HG02642 (cell line): ENCODE data around the gene SLC19A1.
"Not testable (repeated sequence)": the region's sequence is repeated elsewhere in the genome, so short reads cannot be mapped to it uniquely, and the experiment has no call there.

Source experiments
- ATAC-seq: cut with Tn5 transposase; IDR thresholded peaks from one replicate; pipeline ENCODE4 v1.9.1; 2021; ENCODE audit warnings: mild to moderate bottlenecking; ENCODE audit not compliant: unreplicated experiment, poor library complexity

Gene SLC19A1

DNA sequence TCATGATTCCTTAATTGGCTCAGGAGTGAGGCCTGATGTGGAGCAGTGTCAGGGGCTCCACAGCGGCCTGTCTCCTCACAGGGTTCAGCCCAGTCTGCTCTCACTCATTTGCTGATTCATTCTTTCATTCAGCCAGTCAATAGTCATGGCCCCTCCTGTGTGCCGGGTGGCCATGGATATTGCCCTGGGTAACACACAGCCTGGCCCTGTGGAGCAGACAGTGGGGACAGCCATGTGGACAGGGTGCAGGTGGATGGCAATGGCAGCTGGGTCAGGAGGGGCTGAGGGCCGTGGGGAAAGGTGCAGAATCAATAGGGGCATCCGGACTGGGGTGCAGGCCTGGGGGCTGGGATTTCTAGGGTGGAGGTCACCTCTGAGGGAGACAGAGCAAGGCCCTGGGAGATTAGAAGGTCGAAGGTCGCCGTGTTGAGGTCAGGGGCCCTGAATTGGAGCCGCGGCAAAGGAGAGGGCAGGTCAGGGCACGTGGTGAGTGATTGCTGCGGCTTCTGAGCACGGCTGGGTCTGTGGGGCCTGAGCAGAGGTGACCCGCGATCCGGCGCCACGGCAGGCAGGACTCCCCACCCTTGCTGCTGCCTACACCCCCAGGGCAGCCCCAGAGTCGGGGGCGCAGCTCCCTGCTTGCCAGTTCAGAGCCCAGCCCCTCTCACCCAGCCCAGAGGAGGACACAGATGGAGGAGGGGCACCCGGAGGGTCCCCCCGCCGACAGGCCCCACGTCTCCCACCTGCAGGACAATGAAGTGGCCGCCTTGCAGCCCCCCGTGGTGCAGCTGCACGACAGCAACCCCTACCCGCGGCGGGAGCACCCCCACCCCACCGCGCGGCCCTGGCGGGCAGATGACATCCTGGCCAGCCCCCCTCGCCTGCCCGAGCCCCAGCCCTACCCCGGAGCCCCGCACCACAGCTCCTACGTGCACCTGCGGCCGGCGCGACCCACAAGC is 33.4 kb downstream of the SLC19A1 start:
- no peak for ATAC-seq

DNA sequence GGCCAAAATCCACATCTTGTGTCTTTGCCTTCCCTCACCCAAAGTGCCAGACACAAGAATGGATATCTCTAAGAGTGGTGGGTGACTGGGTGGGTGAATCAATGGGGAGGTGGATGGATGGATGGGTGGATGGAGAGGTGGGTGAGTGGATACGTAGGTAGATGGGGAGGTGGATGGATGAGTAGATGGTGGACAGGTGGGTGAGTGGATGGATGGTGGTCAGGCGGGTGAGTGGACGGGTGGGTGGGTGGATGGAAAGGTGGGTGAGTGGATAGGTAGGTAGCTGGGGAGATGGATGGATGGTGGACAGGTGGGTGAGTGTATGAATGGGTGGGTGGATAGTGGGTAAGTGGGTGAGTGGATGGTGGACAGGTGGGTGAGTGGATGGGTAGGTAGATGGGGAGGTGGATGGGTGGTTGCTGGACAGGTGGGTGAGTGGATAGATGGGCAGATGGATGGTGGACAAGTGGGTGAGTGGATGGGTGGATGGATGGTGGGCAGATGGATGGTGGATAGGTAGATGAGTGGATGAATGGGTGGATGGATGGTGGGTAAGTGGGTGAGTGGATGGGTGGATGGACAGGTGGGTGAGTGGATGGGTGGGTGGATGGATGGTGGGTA is 34.2 kb downstream of the SLC19A1 start:
- no peak for ATAC-seq

DNA sequence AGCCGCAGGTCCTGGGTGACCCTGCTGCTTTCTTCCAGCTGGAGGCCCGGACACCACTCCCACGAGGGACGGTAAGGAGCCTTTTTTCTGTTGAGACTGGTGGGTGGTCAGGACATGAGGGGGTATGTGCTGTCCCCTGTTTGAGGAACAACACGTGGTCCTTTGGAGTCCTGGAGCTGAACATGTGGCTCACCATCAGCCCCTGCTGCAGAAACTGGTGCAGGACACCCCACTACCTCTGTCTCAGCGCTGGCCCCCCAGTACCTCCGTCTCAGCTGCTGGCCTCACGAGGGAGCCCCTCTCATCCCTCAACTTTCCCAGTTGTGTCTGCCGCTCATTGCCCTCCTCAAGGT is 34.7 kb downstream of the SLC19A1 start:
- no peak for ATAC-seq

DNA sequence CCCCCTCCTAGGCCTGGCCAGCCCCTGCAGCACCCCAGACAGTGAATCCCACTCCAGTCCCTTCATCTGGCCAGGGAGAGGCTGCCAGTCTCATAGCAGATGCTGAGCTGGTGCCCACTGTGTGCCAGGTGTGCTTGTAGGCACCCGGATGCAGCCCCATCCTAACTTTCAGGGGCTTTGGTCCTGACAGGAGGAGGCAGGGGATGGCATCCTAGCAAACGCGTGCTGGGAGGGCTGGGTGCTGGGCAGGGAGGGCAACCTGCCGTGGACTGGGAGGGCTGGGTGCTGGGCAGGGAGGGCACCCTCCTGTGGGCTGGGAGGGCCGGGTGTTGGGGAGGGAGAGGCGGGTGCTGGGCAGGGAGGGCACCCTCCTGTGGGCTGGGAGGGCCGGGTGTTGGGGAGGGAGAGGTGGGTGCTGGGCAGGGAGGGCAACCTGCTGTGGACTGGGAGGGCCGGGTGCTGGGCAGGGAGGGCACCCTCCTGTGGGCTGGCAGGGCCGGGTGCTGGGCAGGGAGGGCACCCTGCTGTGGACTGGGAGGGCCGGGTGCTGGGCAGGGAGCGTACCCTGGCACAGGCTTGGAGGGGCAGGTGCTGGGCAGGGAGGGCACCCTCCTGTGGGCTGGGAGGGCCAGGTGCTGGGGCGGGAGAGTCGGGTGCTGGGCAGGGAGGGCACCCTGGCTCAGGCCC is 35.3 kb downstream of the SLC19A1 start:
- no peak for ATAC-seq

DNA sequence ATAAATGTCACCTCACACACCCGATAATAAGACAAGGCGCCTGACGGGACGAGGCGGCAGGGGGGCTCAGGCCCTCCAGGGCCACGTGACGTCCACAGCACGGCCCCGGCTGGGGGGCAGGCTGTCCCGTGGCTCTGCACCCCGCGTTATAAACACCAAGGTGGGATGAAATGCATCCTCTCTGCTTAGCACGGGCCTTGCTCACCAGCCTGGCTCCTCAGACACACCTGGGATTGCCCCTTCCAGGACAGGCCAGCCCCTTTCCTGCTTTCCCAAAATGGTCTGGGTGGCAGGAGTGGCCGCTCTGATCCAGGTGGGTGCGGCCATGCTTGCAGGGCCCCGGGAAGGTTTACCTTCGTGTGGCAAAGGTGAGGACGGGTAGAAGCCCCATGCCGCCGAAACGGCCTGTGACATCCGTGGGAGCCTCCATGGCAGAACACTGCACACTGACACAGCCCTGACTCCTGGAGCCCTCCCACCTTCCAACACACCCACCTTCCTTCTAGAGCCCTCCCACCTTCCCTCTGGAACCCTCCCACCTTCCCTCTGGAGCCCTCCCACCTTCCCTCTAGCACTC is 35.9 kb downstream of the SLC19A1 start:
- ATAC-seq: no peak

DNA sequence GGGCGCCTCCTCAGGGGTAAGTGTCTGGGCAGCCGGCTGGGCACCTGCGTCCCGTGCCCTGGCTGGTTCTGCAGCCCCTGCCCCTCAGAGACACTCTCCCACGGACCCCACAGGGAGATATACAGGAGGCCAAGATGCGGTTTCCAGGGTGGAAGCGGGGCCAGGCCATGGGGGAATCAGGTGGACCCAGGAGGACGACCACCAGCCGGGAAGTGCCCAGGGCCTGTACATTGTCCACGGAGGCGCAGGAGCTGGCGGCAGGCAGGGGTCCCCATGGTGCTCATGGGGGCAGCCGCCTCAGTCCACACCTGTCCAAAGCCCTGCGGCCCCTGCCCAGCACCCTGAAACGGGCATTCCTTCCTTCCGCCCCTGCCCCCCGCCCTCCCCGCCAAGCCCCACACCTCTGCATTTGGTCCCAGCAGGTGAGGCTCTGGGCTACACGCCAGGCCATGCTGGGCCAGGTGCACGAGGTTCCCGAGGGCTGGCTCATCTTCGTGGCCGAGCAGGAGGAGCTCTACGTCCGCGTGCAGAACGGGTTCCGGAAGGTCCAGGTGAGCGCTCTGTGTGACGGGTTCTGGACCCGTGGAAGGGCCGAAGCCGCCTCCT is 36.7 kb downstream of the SLC19A1 start:
- no peak for ATAC-seq

DNA sequence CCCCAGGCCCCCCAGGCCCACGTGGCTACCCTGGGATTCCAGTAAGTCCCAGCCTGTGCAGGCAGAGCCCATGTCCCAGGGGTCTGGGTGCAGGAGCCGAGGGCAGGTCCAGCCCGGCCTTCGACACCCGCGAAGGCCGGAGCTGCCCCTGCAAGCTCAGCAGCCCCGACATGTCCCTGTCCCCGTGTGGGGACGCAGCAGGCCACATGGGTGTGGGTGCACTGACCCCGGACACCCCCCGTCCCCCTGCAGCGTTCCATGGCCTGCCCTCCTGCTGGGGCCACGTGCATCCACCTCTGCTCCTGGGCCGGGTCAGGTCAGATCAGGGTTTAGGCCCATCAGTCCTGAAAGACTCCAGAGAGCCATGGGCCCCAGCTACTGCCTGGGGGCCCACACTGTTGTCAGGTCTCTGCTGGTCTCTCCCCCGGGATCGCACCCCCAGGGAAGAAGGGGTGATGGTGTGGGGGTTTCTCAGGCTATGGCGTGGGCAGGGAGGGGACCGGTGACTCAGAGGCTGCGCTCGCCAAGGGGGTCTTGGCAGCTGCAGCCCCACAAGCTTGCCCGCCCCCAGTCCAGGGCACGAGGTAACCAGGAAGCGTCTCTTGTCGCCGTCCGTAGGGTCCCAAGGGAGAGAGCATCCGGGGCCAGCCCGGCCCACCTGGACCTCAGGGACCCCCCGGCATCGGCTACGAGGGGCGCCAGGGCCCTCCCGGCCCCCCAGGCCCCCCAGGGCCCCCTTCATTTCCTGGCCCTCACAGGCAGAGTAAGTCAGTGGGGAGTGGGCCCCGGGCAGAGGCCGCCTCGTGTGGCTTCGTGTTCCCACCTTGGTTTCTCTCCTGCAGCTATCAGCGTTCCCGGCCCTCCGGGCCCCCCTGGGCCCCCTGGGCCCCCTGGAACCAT is 37.5 kb downstream of the SLC19A1 start:
- ATAC-seq: no peak

DNA sequence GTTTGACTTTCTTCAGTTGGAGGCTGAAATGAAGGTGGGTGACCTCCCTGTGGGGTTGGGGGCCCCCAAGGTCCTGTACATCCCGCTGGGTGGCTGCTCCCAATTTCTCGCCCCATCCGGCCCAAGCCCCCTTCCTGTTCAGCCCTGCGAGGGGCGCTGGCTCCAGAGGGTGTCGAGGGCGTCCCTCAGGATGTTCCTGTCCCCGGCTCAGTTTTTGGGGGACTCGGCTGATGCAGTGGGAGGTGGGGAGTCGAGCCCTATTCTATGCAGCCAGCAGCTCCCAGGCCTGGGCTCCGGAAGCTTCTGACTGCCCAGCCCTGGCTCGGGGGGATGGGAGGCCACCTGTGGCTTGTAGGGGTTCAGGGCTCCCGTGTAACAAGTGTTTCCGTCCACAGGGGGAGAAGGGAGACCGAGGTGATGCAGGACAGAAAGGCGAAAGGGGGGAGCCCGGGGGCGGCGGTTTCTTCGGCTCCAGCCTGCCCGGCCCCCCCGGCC is 38.2 kb downstream of the SLC19A1 start:
- no peak for ATAC-seq

DNA sequence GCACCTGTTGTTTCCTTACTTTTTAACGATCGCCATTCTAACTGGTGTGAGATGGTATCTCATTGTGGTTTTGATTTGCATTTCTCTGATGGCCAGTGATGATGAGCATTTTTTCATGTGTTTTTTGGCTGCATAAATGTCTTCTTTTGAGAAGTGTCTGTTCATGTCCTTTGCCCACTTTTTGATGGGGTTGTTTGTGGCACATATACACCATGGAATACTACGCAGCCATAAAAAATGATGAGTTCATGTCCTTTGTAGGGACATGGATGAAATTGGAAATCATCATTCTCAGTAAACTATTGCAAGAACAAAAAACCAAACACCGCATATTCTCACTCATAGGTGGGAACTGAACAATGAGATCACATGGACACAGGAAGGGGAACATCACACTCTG is 39.0 kb downstream of the SLC19A1 start:
- ATAC-seq: not testable (repeated sequence)

DNA sequence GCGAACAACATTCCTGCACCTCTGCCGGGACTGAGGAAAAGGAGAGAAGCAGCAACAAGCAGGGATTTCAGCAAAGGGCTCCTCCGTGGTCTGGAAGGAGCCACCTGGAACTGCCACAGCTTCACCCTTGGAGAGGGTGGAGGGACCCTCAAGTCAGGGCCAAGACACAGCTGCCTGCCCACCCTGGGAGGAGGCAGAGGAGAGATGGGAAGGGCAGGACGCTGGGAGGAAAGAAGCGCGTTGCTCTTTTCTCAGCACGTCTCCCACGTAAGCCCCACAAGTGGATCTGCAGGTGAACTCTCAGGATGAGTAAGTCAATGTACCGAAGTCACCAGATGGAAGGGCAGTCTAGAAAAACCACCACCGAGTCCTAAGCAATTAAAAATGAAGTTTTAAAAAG is 39.6 kb downstream of the SLC19A1 start:
- ATAC-seq: no peak

DNA sequence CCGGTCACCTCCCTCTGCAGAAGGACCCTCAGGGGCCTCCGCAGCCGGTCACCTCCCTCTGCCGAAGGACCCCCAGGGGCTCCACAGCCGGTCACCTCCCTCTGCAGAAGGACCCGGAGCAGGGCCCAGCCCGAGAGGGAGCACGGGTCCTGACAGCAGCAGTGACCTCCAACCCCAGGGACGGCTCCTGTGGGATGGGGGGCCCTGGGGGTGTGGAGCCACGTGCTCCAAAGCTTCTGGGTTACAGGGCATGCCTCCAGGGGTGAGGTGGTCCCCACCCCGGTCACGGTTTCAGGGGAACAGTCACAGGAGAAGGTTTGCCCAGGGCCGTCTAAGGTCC is 40.3 kb downstream of the SLC19A1 start:
- no peak for ATAC-seq

DNA sequence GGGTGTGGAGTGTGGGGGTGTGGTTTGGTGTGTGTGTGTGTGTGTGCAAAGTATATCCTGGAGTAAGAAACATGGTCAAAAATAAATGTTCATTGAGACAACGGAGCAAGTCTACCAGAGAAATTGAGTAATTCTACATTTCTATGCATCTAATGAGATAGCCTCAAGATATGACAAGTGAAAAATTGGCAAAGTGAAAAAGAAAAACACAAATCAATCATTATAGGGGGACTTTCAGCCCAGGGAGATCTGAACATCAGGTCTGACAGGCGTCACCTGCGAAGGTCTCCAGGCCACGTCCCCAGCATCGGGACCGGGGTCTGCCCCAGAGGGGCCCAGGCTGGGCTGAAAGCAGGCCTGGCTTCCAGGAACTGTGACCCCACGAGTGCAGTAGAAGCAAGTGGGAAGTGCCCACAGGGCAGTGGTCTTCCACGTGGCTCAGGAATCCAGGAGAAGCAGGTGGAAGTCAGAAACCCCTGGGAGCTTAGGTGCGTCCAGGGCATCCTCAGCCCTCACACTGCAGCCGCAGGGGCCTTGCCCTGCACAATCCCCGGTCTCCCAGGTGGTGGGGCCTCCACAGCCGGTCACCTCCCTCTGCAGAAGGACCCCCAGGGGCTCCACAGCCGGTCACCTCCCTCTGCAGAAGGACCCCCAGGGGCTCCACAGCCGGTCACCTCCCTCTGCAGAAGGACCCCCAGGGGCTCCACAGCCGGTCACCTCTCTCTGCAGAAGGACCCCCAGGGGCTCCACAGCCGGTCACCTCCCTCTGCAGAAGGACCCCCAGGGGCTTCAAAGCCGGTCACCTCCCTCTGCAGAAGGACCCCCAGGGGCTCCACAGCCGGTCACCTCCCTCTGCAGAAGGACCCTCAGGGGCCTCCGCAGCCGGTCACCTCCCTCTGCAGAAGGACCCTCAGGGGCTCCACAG is 40.9 kb downstream of the SLC19A1 start:
- ATAC-seq: not testable (repeated sequence)

DNA sequence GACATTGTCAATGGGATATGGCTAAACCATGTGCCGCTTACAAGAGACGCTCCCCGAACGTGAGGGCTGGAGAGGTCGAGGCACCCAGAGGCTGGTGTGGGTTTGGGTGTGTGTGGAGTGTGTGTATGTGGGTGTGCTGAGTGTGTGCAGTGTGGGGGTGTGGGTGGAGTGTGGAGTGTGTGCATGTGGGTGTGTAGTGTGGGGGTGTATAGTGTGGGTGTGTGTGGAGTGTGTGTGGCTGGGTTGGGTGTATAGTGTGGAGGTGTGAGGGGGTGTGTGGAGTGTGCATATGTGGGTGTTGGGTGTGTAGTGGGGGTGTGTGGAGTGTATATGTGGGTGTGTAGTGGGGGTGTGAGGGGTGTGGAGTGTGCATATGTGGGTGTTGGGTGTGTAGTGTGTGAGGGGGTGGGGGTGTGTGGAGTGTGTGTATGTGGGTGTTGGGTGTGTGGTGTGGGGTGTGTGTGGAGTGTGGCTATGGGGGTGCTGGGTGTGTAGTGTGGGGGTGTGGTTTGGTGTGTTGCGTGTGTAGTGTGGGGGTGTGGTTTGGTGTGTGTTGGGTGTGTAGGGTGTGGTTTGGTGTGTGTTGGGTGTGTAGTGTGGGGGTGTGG is 42.2 kb downstream of the SLC19A1 start:
- ATAC-seq: no peak

DNA sequence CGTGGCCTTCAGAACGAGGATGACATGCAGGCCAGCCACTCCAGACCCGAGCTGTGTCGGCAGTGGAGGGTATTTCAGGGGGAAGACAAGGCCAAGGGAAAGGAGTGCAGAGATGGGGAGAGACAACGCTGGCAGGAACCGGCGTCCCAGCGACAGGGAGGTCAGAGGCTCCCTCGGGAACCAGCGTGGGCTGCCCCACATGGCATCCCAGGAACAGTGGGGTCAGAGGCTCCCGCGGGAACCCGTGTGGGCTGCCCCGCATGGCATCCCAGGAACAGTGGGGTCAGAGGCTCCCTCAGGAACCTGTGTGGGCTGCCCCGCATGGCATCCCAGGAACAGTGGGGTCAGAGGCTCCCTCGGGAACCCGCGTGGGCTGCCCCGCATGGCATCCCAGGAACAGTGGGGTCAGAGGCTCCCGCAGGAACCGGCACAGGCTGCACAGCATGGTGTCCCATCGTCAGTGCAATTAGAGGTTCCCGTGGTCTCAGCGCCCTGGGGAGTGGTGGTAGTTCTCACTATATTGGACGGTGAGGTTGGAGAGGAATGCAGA is 43.0 kb downstream of the SLC19A1 start:
- no peak for ATAC-seq

DNA sequence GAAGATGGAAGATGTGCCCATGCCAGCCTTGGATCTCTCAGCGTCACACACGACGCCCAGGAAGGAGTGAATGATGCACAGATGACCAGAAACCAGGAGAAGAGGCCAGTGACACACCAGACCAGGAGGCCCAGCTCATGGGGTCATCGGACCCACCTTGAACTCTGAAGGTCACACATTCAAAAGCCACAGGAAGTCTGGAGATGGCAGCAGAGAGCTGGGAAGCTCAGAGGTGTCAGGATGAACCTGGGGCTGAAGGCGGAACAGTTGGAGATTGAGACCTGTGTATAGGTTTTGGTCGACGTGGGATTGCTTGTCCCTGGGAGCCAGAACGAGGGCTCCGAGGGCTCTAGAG is 43.6 kb downstream of the SLC19A1 start:
- no peak for ATAC-seq

DNA sequence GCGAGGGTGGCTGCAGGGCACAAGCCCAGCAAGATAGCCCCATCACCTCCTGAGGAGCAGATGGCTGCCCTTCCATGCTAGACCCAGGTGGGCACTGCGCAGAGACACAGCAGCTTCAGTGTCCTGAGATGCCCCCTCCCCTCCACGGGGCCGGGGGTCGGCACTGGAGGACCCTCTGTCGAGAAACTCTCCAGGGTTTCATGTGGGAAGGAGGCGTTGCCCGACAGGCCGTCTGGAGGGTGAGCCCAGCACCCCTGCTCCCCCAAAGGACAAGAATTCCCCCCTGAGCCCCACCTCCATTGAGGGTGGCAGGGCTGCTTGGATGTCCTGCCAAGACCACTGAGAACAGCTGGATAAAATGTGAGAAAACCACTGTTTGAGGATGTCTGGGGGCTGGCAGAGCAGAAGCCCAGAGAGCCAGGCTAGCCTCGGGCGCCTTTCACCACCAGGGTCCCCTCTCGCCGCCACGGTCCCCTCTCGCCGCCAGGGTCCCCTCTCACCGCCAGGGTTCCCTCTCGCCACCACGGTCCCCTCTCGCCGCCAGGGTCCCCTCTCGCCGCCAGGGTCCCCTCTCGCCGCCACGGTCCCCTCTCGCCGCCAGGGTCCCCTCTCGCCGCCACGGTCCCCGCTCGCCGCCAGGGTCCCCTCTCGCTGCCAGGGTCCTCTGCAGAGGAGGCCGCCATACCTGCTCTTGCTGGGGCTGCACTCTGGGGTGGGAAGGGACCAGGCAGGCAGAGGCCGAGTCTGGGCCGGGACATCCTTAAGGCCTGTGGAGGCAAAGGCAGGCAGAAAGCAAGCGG is 44.2 kb downstream of the SLC19A1 start:
- ATAC-seq: no peak
